Umbilical cord (tissue), 2 donors: ENCODE data around the gene NFIA. TPM values are rescaled to one million over a fixed set of nuclear protein-coding genes. Genes with fewer than 3 reads are reported as not detected.

ENCODE experiments used
- DNase-seq: peaks from one replicate; pipeline ENCODE4 v3.0.0-alpha.2; 2015; ENCODE audit warnings: low spot score
- total RNA-seq: library from RNA; depleted of rRNA; stranded (reverse); fragments of >200 nt; gene quantifications from one replicate; pipeline ENCODE4 v1.2.3, GENCODE V29; 2014; ENCODE audit warnings: low replicate concordance; ENCODE audit not compliant: insufficient read depth

NFIA gene
- total RNA-seq, 1 donor from 2014 or later: 23.6 TPM

DNA sequence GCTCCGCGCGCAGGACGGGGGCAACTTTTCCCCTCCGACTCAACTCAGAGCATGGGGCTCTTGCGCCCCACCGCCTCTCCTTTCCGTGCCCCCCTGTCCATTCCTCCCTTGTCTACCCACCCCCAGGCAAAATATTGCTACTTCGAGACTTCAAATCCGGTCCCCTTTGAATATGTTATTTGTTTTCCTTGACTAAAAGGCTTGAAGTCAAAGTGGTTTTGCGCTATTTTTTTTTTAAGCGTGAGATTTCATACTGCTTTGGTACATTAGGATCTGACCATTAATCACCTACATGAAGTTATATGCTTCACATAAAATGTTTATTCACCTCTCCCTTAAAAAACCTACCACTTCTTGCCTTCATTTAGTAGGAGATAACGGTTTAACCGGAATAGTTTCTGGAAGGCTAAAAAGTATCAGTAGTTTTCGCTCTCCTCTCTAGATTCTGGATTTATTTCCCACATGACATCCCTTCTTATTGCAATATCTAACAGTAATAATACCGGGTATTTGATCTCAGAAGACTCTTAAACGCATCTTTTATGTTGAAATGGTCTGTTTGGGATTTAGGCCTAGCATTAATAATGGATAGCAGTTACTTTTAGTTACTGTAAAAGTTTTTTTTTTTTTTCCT lies 1.6 kb downstream of the NFIA start:
- DNase-seq: peak; percentile 25

DNA sequence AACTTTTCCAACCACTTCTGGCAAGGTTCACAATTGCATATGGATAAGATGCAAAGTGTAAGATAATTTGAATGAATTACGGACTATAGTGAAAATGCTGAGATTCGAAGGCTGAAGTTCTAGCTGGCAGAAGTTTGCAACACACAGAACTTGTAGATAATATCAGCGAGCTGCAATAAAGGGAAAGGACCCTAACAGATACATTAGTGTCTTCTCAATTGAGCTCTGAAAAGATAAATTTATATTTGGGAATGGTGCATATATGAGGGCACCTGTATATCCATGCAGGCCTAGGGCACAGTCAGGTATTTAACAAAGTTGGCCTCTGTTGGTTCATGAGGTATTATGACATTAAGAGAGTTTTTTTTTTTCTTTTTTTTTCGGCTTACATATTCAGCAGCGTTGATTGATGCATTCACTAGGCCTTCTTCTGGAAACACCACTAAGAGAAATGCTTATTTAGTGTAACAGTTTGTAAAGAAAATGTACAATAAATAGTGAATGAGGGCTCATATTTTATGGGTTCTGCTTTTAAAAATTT lies 2.2 kb downstream of the NFIA start:
- no peak for DNase-seq

DNA sequence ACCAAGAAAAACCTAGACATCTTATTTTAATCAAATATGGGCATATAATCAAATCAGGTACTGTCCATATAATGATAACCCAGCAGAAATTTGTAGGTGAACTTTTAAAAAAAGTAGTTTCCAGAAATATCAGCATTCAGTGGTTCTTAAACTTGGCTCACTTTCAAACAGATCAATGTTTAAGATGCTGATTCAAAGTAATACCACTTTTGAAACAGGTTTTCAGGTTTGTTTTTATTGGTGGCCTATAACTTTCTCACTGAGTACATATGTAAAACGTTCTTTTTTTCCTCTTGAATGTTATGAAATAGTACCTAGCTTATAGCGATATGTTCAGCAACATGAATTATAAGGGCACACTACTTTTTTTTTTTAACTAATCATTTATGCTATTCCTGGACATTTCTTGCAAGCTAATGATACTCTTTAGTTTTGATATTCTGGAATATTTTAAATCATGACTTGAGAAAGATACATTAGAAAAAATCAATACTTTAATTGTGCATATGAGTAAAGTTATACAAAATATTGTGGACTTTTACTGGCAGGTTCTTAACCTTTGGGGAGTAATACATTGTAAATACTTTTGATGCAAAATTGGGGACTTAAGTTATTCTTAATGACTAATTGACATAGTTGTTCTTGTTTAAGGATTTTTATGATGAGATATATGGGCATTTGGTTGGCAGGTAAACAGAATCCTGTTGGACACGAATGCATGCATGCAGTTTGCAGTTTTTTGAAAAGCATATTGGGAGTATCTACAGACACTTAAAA lies 3.0 kb downstream of the NFIA start:
- DNase-seq: no peak

DNA sequence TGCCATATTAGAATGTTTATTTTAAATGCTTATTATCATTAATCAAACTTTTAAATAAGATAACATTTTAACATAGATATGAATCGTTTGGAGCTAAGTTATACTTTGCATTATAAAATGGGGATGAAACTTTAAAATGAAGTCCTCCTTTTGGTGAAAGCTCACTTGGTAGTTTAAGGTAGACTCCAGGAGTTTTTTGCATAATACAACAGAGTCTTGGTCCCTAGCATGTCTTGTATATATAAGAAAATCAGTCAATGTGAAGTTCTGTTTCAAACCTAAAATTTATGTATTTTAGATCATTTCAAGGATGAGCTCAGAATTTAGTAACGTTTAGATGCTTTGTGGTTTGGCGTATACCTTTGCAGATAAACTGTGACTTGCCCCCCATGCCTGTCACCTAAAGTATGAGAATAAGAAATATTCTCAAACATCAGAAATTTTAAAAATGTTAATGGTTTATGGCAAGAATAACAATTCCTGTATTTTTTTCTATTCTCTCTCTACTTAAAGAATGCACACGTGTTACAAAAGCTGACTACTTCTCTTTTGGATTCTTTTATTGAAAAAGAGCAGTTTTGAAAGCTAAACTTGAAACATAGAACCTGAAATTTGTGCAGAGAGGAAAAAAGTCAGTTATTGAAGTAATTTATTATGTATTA lies 3.8 kb downstream of the NFIA start:
- DNase-seq: no peak

DNA sequence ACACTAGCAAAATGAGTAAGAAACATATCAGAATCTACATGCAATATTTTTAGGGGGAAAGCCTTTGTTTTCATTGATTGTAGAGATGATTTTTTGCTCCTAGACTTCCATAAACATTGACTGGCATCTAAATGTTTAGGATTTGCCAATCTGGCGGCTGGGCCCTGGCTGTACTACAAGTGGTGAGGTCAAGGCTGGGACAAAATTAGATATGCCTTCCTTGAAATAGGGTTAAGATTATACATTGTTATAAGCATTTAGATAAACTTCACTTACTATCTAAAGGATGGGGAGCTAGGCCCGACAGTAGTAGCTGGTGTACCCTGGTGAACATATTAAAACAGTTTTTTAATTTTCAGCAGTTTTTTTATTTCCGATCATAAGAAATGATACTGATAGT lies 5.2 kb downstream of the NFIA start:
- no peak for DNase-seq

DNA sequence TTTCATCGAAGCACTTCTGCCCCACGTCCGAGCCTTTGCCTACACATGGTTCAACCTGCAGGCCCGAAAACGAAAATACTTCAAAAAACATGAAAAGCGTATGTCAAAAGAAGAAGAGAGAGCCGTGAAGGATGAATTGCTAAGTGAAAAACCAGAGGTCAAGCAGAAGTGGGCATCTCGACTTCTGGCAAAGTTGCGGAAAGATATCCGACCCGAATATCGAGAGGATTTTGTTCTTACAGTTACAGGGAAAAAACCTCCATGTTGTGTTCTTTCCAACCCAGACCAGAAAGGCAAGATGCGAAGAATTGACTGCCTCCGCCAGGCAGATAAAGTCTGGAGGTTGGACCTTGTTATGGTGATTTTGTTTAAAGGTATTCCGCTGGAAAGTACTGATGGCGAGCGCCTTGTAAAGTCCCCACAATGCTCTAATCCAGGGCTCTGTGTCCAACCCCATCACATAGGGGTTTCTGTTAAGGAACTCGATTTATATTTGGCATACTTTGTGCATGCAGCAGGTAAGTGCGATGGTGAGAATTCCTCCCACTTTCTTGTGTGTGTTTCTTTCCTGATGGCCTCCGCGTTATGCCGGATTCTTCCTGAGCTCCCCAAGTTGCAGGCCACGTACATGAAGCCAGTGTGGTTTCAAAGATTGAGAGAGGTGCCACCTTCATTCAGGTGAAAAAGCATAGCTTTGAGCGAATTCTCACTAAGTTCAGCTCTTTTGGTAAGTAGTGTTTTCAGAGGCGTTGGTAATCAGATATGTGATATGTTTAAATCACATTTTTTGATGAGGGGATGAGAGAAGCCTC lies 6.0 kb downstream of the NFIA start:
- DNase-seq: no peak

DNA sequence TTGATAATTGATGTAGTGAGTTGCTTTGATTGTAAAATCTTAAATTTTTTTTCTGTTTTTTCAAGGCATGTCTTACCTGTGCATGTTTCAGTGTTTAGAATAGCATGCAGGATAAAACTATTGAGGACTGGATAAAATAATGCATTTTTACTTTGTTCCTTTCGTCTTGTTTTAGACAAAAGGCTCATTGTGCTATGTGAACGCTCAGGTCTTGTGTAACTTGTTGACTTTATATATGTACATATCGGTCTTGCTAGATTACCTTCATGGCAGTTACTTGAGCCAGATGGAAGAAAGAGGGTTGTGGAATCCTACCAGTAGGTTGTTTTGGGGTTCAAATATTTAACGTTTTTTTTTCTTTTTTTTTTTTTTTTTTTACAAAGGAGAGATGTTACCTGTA lies 7.0 kb downstream of the NFIA start:
- DNase-seq: no peak

DNA sequence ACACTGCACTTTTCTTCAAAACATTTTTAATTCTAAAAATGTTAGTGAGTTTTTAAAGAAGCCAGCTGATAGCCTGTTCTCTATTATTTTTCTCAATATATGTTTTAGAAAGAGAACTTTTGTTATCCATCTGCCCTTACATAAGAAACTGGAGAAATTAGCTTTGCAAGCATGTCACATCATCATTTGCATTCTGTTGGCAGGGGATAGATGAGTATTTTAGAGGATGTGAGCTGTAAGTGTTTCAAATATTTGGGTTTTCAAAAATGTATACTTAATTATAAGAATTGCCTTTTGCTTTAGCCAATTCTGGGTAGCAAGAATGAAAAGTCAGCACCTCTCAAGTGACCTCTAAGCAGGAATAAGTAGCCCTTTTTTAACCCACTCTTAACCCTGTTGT lies 7.4 kb downstream of the NFIA start:
- DNase-seq: no peak

DNA sequence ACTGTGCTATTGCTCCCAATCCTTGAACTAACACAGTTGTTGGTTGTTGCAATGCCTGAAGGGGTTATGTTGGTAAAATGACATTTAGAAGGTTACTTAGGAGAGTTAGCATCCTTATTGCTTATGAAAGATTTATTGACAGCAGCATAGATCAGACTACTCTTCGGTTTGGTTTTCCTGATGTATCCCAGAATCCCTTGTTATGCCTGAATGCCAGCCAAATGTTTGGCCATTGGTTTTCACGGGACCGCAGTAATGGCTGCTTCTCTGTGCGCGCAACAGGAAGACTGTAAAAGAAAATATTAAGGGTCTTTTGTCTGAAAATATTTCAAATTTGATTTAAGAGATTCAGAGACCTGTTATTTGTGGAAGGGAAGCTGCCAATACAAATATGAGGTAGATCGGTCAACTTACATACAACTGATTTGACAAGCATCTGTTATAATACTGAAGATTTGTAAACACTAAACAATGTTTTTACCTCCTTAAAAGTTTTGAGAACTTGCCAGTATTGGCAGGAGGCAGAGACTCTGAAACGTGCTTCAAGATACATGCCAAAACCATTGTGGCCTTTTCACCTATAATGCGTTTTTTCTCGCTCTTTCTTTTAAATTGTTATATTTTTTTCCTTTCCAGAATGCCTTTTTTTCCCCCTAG lies 8.3 kb downstream of the NFIA start:
- DNase-seq: no peak

DNA sequence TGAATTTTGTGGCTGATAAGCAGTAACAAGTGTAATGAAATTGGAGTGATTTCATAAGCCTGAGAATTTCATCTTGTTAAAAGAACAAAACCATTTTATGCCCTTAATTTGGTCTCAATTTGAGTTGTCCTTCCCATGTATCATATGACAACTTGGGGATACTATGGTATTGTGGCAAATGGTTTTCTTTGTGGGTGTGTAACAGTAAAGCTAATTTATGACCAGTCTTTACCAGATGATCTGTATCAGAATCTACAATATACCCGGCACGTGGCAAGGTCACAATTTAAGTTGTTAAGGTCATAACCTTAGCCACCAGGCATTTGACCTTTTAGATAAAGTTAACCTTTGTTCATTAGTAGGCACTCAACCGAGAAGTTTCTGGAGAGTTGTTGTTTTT lies 9.1 kb downstream of the NFIA start:
- DNase-seq: no peak

DNA sequence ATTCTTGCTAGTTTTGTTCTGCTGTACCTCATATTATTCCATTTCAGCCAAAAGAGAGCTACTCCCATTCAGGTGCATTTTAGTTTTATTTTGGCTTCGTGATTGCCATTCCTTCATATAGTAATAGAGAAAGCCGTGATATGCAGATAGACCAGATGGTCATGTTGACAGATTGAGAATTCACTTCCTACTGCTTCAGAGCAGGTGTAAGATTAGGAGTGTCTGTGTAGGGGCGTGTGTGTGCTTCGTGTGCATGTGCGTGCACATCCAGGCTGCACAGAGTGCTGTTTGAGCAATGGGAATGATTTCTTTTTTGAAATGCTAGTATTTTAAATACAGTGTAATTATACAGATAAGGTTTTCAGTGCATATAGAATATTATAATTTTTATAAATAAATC lies 10.3 kb downstream of the NFIA start:
- DNase-seq: no peak

DNA sequence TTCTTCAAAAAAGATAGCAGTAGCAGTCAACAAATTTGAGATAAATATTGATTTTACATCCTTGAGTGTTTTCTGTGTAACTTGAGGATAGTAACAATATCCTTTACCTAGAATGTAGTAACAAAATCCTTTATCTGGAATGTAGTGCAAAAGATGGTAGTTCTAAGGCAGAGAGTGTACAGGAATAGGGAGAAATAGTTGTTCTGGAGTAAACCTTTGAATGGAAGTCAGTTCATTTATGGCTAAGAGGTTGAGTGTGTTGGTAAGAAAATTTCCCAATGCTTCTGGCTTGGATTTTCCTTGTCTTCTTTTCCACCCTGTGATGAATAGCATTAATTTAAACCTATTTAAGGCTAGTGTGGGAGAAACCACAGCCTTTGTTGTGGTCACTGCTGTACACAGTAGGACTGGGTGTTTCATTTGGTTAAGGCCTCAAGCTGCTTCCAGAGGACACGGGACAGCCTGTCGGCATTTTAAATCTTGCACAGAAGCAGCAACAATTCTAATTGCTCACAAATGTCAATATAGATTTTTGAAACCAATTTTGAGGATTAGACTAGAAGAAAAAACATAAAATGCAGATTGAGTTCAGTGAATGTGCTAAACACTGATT lies 11.3 kb downstream of the NFIA start:
- no peak for DNase-seq

DNA sequence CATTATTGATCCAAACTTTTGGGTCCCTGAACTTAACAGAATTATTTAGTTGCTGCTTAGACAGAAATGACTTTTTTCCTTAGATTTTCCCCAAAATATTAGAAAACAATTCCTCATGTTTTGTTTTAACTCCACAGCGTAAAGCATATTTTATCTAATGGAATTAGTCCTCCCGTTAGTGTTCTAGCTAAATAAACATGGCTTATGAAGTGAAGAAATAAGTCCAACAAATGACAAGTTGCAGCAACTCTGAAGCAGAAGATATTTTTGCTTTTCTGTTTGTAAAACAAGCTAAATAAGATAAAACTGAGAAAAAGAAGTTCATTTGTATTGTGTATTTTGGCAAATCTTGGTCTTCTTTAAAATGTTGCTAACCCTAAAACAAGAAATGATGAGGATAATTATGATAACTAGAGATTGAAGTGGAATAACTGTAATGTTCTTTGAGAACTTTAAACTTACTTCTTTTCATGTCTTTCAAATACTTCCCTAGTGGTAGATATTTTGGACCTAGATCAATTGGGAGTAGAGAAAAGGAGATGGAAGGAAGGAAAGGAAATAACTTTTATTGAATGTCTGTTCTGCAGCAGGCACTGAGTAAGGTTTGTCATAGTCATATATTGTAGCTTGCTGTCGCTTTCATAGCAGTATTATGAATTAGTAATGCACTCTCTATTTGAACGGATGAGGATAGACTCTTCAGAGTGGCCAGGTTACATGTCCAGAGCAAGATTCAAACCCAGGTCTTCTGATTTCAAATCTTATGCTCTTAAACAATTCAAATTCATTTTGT lies 12.5 kb downstream of the NFIA start:
- DNase-seq: no peak

DNA sequence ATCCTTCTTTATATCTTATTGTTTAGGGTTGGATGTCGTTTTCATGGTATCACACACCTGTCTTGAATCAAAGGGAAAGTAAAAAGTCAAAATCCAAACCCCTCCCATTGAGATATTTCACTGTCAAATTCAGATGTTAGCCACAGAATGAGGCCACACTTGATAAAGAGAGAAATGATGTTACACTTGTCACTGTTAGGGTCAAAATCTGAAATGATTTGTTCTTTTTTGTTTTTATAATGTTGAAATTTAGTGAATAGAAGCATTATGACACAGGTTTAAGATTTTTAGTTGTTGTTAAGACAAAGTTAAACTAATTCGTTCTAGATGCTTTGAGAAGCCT lies 13.1 kb downstream of the NFIA start:
- DNase-seq: no peak

DNA sequence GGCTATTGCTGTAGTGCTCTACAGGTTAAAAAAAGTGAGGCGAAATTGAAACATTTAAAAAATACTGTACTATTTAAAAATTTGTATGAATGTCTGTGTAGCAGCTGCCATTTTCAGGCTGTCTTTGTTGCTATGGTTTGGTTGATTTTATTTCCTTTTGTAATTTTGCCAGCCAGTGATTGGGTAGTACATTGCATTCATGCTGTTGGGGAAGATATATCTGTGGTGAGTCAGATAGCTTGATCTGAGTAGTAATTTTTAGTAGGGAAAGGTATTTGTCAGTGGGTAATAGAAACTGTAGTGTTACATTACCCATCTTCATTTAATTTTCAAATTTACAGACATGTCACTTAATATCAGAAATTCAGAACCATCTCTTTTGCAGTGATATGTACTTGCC lies 15.0 kb downstream of the NFIA start:
- peak; percentile 18 for DNase-seq

DNA sequence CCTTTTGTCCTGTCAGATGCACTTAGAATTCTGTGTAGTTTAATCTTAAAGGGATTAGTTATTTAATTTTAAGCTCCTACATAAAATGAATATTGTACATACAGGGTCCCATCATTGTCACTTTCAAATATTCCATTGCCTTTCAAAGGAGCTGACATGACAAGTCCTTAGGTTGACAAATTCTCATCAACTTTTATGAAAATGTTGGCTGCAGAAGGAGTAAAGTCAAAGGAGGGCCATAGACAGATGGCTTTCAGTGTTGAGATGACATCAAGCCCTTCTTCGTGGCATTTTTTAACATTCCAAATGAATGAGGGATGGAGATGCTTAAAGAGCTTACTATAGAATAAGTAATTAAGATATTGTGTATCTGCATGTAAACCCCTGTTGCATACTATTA lies 15.4 kb downstream of the NFIA start:
- DNase-seq: no peak

DNA sequence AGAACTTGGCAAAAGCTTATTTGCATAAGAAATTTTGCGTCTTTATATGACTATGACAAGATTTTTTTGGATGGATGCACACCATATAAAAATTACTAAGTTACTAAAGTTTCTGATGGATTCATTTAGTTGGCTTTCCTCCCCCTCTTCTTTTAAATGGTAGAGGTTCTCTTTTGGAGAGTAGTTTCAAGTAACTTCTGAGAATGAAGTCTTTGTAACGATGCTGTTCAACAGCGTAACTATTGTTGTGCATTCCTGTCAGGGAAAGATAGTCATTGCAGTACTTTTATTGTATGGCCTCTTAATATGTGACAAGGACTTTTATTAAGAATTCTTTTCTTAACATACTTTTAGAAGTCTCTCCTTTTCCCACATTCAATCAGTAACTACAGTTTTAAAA lies 16.0 kb downstream of the NFIA start:
- DNase-seq: no peak

DNA sequence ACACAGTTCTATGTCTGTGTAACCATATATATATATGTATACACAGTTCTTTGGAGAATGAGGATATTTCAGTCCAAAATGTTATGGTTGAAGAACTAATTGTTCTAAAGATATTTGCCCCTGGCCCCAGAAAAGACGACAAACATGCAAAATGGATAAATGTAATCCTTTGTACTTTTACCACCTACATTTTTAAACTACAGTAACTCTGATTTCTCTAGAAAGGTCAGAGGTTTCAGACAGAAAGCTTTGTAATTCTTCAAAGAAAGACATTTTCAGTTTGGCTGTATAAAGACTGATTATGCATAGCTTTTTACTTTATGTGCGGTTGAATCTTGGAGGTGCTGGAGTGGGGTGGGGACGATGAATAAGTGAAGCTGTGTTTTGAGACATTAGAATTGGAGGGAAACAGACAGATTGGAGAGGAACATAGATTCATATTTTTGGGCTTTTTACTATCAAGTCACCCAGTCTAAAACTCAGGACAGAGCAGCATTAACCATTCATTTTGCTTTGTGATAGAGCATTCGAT lies 16.6 kb downstream of the NFIA start:
- DNase-seq: no peak

DNA sequence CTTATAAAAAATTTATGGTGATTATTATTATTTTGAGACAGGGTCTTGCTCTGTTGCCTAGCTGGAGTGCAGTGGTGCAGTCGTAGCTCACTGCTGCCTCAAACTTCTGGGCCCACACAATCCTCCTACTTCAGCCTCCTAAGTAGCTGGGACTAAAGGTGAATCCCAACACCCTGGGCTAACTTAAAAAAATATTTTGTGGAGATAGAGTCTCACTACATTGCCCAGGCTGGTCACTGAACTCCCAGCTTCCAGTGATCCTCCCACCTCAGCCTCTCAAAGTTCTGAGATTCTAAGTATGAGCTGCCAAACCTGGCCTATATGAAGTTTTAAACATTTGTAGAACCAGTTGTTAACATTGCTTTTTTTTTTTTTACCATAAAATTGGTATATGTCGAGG lies 18.2 kb downstream of the NFIA start:
- DNase-seq: no peak

DNA sequence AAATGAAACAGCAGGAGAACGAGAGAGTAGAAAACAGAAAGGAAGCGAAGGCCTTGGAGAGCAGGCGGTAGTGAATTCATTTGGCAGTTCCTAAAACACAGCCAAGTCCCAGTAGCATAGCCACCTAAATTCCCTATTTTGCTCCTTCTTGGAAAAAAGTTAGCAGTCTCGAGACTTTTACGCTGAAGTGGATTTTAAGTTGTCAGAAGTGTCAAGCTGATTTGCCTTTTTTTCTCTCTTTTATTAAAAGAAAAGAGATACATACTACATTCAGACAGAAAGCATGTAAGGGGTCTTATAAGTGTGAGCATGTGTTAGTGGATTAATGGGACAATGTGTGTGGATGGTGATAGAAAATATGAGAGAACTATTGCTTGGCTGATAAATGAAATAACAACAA lies 19.2 kb downstream of the NFIA start:
- no peak for DNase-seq
